CD4-positive, alpha-beta T cell treated with Interleukin-4 for 4 hours (primary cell): ENCODE measurements around the gene RAB38.

Source experiments
- DNase-seq: peaks from one replicate; pipeline ENCODE4 v3.0.0-alpha.2; 2020

RAB38 gene

GRCh38 chr11:88169471-88169870 is 5.8 kb downstream of the RAB38 start:
- DNase-seq, result no peak

- no peak for DNase-seq
These were observed 7.4 kb downstream of the RAB38 start for GRCh38 chr11:88167853-88168252.

GRCh38 chr11:88164806-88165585 is 10.2 kb downstream of the RAB38 start:
- no peak for DNase-seq

- no peak for DNase-seq
These were observed 10.9 kb downstream of the RAB38 start for GRCh38 chr11:88164320-88164719.

- DNase-seq, result no peak
These were observed 17.2 kb downstream of the RAB38 start for GRCh38 chr11:88158081-88158480.

- no peak for DNase-seq
These were observed 17.9 kb downstream of the RAB38 start for GRCh38 chr11:88157370-88157769.

- no peak for DNase-seq
These were observed 22.9 kb downstream of the RAB38 start for GRCh38 chr11:88152381-88152780.

- no peak for DNase-seq
These were observed 23.5 kb downstream of the RAB38 start for GRCh38 chr11:88151709-88152265.

GRCh38 chr11:88146106-88146505 is 29.1 kb downstream of the RAB38 start:
- DNase-seq, result no peak

GRCh38 chr11:88139865-88140264 is 35.4 kb downstream of the RAB38 start:
- no peak for DNase-seq

- no peak for DNase-seq
These were observed 43.3 kb downstream of the RAB38 start for GRCh38 chr11:88131764-88132470.

GRCh38 chr11:88122956-88123355 is 52.3 kb downstream of the RAB38 start:
- no peak for DNase-seq

GRCh38 chr11:88119561-88119960 is 55.7 kb downstream of the RAB38 start:
- no peak for DNase-seq

GRCh38 chr11:88117281-88117858 is 57.9 kb downstream of the RAB38 start:
- DNase-seq, result no peak

GRCh38 chr11:88115828-88116755 is 59.2 kb downstream of the RAB38 start:
- no peak for DNase-seq

GRCh38 chr11:88114486-88115045 is 60.7 kb downstream of the RAB38 start:
- no peak for DNase-seq

- no peak for DNase-seq
These were observed 68.6 kb downstream of the RAB38 start for GRCh38 chr11:88106666-88107065.

GRCh38 chr11:88105951-88106350 is 69.3 kb downstream of the RAB38 start:
- no peak for DNase-seq

GRCh38 chr11:88105526-88105925 is 69.7 kb downstream of the RAB38 start:
- no peak for DNase-seq

- DNase-seq, result no peak
These were observed 70.8 kb downstream of the RAB38 start for GRCh38 chr11:88104408-88104807.

- DNase-seq, result peak; percentile 40
These were observed 71.7 kb downstream of the RAB38 start for GRCh38 chr11:88103337-88104206.
